GM18868 (cell line): ENCODE measurements around the gene SEZ6.
A peak's percentile ranks its signal among the peaks of the same experiment; 100 is the strongest.

ENCODE experiments used
- ATAC-seq: cut with Tn5 transposase; IDR thresholded peaks from one replicate; pipeline ENCODE4 v1.9.1; 2021; ENCODE audit warnings: mild to moderate bottlenecking, moderate library complexity; ENCODE audit not compliant: unreplicated experiment

SEZ6 gene

GRCh38 chr17:28956861-28957260 is 49.0 kb downstream of the SEZ6 start:
- ATAC-seq, result no peak

GRCh38 chr17:28956112-28956511 is 49.7 kb downstream of the SEZ6 start:
- no peak for ATAC-seq

- ATAC-seq, result no peak
Observed at GRCh38 chr17:28955408-28955807, 50.4 kb downstream of the SEZ6 start.

- no peak for ATAC-seq
Observed at GRCh38 chr17:28954886-28955285, 50.9 kb downstream of the SEZ6 start.

- ATAC-seq, result no peak
Observed at GRCh38 chr17:28953444-28954118, 52.3 kb downstream of the SEZ6 start.

GRCh38 chr17:28951991-28952975 is 53.5 kb downstream of the SEZ6 start:
- ATAC-seq, result peak; percentile 61

GRCh38 chr17:28951428-28951990 is 54.3 kb downstream of the SEZ6 start, which contains the start of gene PHF12:
Gene PHF12 (minus strand): TSS chr17:28951518. CDS start chr17:28950960, 558 bp downstream.
- peak; percentile 57 for ATAC-seq

GRCh38 chr17:28950752-28951427 is 54.9 kb downstream of the SEZ6 start:
- ATAC-seq, result no peak

GRCh38 chr17:28950017-28950751 is 55.6 kb downstream of the SEZ6 start:
- ATAC-seq, result no peak

GRCh38 chr17:28949185-28950016 is 56.4 kb downstream of the SEZ6 start:
- ATAC-seq, result no peak

GRCh38 chr17:28948873-28949184 is 57.0 kb downstream of the SEZ6 start:
- no peak for ATAC-seq

- no peak for ATAC-seq
Observed at GRCh38 chr17:28948342-28948741, 57.5 kb downstream of the SEZ6 start.

GRCh38 chr17:28947639-28948038 is 58.2 kb downstream of the SEZ6 start:
- ATAC-seq, result no peak

- no peak for ATAC-seq
Observed at GRCh38 chr17:28946239-28946638, 59.6 kb downstream of the SEZ6 start.

GRCh38 chr17:28944862-28945741 is 60.7 kb downstream of the SEZ6 start:
- no peak for ATAC-seq

- no peak for ATAC-seq
Observed at GRCh38 chr17:28944343-28944742, 61.5 kb downstream of the SEZ6 start.

- no peak for ATAC-seq
Observed at GRCh38 chr17:28942925-28943324, 62.9 kb downstream of the SEZ6 start.

- no peak for ATAC-seq
Observed at GRCh38 chr17:28941251-28941650, 64.6 kb downstream of the SEZ6 start.

- ATAC-seq, result no peak
Observed at GRCh38 chr17:28940675-28941074, 65.2 kb downstream of the SEZ6 start.
